Measurements from ENCODE around the gene CTXND1.

DNA sequence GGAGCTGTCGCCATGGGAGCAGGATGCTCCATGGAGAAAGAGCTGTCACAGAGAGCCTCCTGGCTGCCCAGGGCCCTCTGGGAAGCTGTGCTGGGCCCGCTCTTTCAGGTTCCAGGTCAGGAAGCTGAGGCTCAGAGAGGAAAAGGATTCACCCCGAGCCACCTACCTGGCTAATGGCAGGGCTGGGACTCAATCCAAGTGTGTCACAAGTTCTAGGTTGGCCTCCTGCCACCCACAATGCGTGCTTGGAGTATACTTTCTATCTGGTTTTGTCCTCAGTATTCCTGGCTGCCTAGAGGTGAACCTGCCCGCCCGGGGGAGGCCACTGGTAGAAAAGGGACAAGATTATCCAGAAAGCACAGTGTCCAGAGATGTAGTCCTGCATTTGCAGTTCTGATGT lies 75.6 kb downstream of the CTXND1 start:
- TF ChIP-seq CTCF (IDR thresholded peaks at IDR 0.05; ENCODE audit: low read depth, low read length) (no peak), EZH2phosphoT487 (IDR thresholded peaks at IDR 0.05; ENCODE audit: low read depth) (no peak)
